Neutrophil (primary cell): ENCODE data around the gene PPP1R1B.

Experiments used
- H3K27ac ChIP-seq: fragments of 200-600 bp; sonication (generic); 2 replicates; pipeline ENCODE4 v1.5.1; 2016; ENCODE audit warnings: mild to moderate bottlenecking, moderate library complexity
- H3K27me3 ChIP-seq: fragments of 200-600 bp; sonication (generic); 2 replicates; pipeline ENCODE4 v1.6.0; 2016; ENCODE audit warnings: mild to moderate bottlenecking
- H3K36me3 ChIP-seq: fragments of 200-600 bp; sonication (generic); 2 replicates; pipeline ENCODE4 v1.5.1; 2017
- H3K4me1 ChIP-seq, 2 experiments: fragments of 200-600 bp in 1 of 2; sonication (generic) in 1 of 2; 1 replicate in 1 of 2; 2 replicates in 1 of 2; pipeline versions ENCODE4 v1.5.1 to v1.6.1; 2013 to 2016; ENCODE audit warnings: low read depth in 1 of 2, low read length in 1 of 2, mild to moderate bottlenecking in 1 of 2, moderate library complexity in 1 of 2; ENCODE audit not compliant: control insufficient read depth in 1 of 2, insufficient read depth in 1 of 2
- H3K4me3 ChIP-seq, 2 experiments: fragments of 200-600 bp in 1 of 2; sonication (generic) in 1 of 2; 1 replicate in 1 of 2; 2 replicates in 1 of 2; pipeline ENCODE4 v1.5.1; 2013 to 2016; ENCODE audit warnings: low read depth in 1 of 2, low read length in 1 of 2, mild to moderate bottlenecking in 1 of 2, moderate library complexity in 1 of 2
- H3K9me3 ChIP-seq: fragments of 200-600 bp; sonication (generic); 2 replicates; pipeline ENCODE4 v1.5.1; 2016
- CTCF ChIP-seq: fragments of 200-600 bp; sonication (generic); IDR thresholded peaks from 2 replicates; pipeline ENCODE4 v1.5.1; 2016; ENCODE audit warnings: antibody characterized with exemption

Gene PPP1R1B

GRCh38 chr17:39640591-39641031 lies 13.9 kb downstream of the PPP1R1B start:
- Histone ChIP-seq H3K36me3 (no peaks in the 10 kb centered on the region), H3K27ac (no peak overlapping the region), H3K4me3 (no peak overlapping the region), H3K9me3 (no peaks in the 10 kb centered on the region), H3K27me3 (no peaks in the 10 kb centered on the region), H3K4me1 (peaks cover 58 to 61% of the 10 kb centered on the region in 2 experiments)
- TF ChIP-seq CTCF, result no peak

GRCh38 chr17:39641097-39641496 lies 14.3 kb downstream of the PPP1R1B start:
- Histone ChIP-seq H3K36me3 (no peaks in the 10 kb centered on the region), H3K4me1 (peaks cover 54 to 56% of the 10 kb centered on the region in 2 experiments), H3K27ac (no peak overlapping the region), H3K27me3 (no peaks in the 10 kb centered on the region), H3K4me3 (no peak overlapping the region), H3K9me3 (no peaks in the 10 kb centered on the region)
- no peak for TF ChIP-seq CTCF

- H3K36me3 ChIP-seq, result peaks cover 5% of the 10 kb centered on the region
- H3K27ac ChIP-seq, result no peak overlapping the region
- TF ChIP-seq CTCF, result no peak
- H3K27me3 ChIP-seq, result no peaks in the 10 kb centered on the region
- no peak overlapping the region for H3K4me3 ChIP-seq
- peaks cover 46 to 49% of the 10 kb centered on the region in 2 experiments for H3K4me1 ChIP-seq
- no peaks in the 10 kb centered on the region for H3K9me3 ChIP-seq
Observed at GRCh38 chr17:39641883-39642282, 15.1 kb downstream of the PPP1R1B start.

- Histone ChIP-seq H3K36me3 (peaks cover 5% of the 10 kb centered on the region), H3K9me3 (no peaks in the 10 kb centered on the region), H3K27me3 (no peaks in the 10 kb centered on the region), H3K4me3 (no peak overlapping the region), H3K4me1 (peaks cover 45 to 47% of the 10 kb centered on the region in 2 experiments), H3K27ac (no peak overlapping the region)
- no peak for TF ChIP-seq CTCF
Observed at GRCh38 chr17:39642291-39643074, 15.7 kb downstream of the PPP1R1B start.

- peaks cover 39 to 41% of the 10 kb centered on the region in 2 experiments for H3K4me1 ChIP-seq
- no peak overlapping the region for H3K27ac ChIP-seq
- no peak overlapping the region for H3K4me3 ChIP-seq
- peaks cover 5% of the 10 kb centered on the region for H3K36me3 ChIP-seq
- no peak for TF ChIP-seq CTCF
- H3K27me3 ChIP-seq, result no peaks in the 10 kb centered on the region
- H3K9me3 ChIP-seq, result no peaks in the 10 kb centered on the region
Observed at GRCh38 chr17:39643271-39643670, 16.5 kb downstream of the PPP1R1B start.
